Right cardiac atrium (tissue), 5 donors: ENCODE measurements around the gene NDRG3. TPM values are rescaled to one million over a fixed set of nuclear protein-coding genes. Genes with fewer than 3 reads are reported as not detected.
"Not testable (repeated sequence)": the region's sequence is repeated elsewhere in the genome, so short reads cannot be mapped to it uniquely, and the experiment has no call there.

Source experiments
- ATAC-seq, 2 donors: fragments of 200-7000 bp; cut with Tn5 transposase; one replicate each; pipeline versions ENCODE4 v1.8.0 to v1.9.1; 2020; ENCODE audit warnings: moderate library complexity in 2 of 2, mild to moderate bottlenecking in 1 of 2
- DNase-seq, 3 donors: peaks; one replicate each; pipeline ENCODE4 v3.0.0-alpha.2; 2020
- H3K27ac ChIP-seq: one replicate; pipeline ENCODE4 v1.5.1; 2013; ENCODE audit warnings: mild to moderate bottlenecking, low read length, control low read depth, moderate library complexity
- H3K27me3 ChIP-seq: one replicate; pipeline ENCODE4 v1.6.1; 2013; ENCODE audit not compliant: control insufficient read depth, insufficient read depth
- H3K4me1 ChIP-seq: one replicate; pipeline ENCODE4 v1.6.1; 2013; ENCODE audit warnings: low read length; ENCODE audit not compliant: control insufficient read depth, insufficient read depth
- H3K4me3 ChIP-seq: one replicate; pipeline ENCODE4 v1.5.1; 2013; ENCODE audit warnings: low read length, control low read depth
- H3K9me3 ChIP-seq: one replicate; pipeline ENCODE4 v1.6.1; 2013; ENCODE audit warnings: low read length; ENCODE audit not compliant: control insufficient read depth
- whole genome bisulfite sequencing: extraction: QIAGEN DNeasy Blood & Tissue Kit; methylation state at CpG from one replicate; pipeline ENCODE4 v1.1.7; 2013; 5-methylcytosine and 5-hydroxymethylcytosine counted together
- intact Hi-C, 4 donors: fragments of 100-400 bp; cut with DNase I; formaldehyde crosslinking; loops; one replicate each; pipeline versions ENCODE4 v1.11.0 to v1.14.0; 2022 to 2023
- polyA plus RNA-seq: library from polyadenylated mRNA; stranded (reverse); fragments of 200-250 nt; gene quantifications from one replicate; pipeline ENCODE4 v1.2.3, GENCODE V29; 2013
- total RNA-seq, 4 donors: library from RNA; stranded (reverse); fragmentation: NEBNext Ultra II Directional; extraction: Animal tissue kit (Norgen Biotek cat#: 25700); gene quantifications; one replicate each; pipeline ENCODE4 v1.2.1, GENCODE V29; 2021
- donor health status: healthy with polysubstance abuse.
- donor health status: DM: no; HTN: yes; CAD: no.
- donor health status: DM: no; HTN: no; CAD: no.
- donor health status: DM: no; HTN: yes; CAD: no; lungs with severe emphysema.
- donor health status: DM: yes; HTN: yes; CAD: no.

Gene NDRG3
- total and polyA plus RNA-seq, 5 donors: 25.5 to 40.7 (median 31.0) TPM

DNA sequence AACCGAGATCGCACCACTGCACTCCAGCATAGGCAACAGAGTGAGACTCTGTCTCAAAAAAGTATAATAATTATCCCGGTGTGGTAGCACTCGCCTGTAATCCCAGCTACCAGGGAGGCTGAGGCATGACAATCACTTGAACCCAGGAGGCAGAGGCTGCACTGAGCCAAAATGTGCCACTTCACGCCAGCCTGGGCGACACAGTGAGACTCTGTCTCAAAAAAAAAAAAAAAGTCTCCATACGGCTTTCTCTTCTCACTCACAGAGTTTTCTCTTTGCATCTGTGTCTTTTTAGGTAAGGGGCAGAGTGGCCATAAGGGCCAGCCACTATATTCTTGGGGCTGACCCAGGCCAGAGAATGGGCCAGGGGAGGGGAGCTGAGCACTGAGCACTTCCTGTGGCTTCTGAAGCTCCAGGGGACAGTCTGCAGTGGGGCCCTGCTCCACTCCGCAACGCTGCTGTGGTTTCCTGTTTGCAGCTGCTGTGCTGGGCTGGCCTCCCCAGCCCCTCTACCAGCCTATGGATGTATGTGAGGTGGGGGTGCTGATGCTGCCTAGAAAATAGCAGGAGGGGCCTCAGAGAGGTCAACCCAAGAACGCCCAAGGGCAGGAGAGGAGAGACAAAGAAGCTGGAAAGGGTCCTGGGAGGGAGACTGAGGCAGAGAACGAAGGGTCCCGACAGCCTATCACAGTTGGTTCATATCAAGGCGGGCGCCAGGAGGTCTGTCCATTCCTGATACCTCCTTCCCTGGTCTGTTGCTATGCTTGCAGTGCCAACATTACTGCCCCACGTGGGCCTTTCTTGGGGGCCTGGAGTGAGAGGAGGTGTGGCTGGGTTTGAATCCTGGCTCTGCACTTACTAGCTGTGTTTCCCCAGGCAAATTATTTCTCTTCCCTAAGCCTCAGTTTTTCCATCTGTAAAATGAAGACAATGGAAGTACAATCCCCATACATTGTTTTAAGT is 115.9 kb downstream of the NDRG3 start:
- ATAC-seq (no peak), DNase-seq (peak in 1 of 3 donors; percentile 54)
- Histone ChIP-seq H3K27me3 (no peaks in the 10 kb centered on the region), H3K4me3 (no peak overlapping the region), H3K4me1 (no peaks in the 10 kb centered on the region), H3K9me3 (no peaks in the 10 kb centered on the region), H3K27ac (no peak overlapping the region)
- intact Hi-C loops: no loop called here
- 71% methylated on average over 15 of the region's 15 CpGs for WGBS

- WGBS: 92% methylated on average over 7 of the region's 7 CpGs
- ATAC-seq (no peak), DNase-seq (no peak)
- Histone ChIP-seq H3K27ac (no peak overlapping the region), H3K9me3 (no peaks in the 10 kb centered on the region), H3K4me3 (no peak overlapping the region), H3K4me1 (peaks cover 2% of the 10 kb centered on the region), H3K27me3 (no peaks in the 10 kb centered on the region)
- intact Hi-C loops: no loop called here
Observed at GRCh38 chr20:36628076-36628475, 117.8 kb downstream of the NDRG3 start.

- intact Hi-C loops: no loop called here
- no peak for DNase-seq
- Histone ChIP-seq H3K9me3 (no peaks in the 10 kb centered on the region), H3K4me3 (no peak overlapping the region), H3K27me3 (no peaks in the 10 kb centered on the region), H3K4me1 (peaks cover 2% of the 10 kb centered on the region), H3K27ac (no peak overlapping the region)
- WGBS: 63% methylated on average over 2 of the region's 2 CpGs
- ATAC-seq: no peak
Observed at GRCh38 chr20:36624944-36625324, 121.0 kb downstream of the NDRG3 start.

GRCh38 chr20:36624068-36624943 is 121.6 kb downstream of the NDRG3 start:
- ATAC-seq (peak; percentile 84 to 89), DNase-seq (peak in 2 of 3 donors; percentile 31 to 70)
- 38% methylated on average over 14 of the region's 14 CpGs for WGBS
- Histone ChIP-seq H3K4me1 (peaks cover 2% of the 10 kb centered on the region), H3K9me3 (no peaks in the 10 kb centered on the region), H3K4me3 (no peak overlapping the region), H3K27ac (peak overlapping the region; percentile 25), H3K27me3 (no peaks in the 10 kb centered on the region)
- intact Hi-C loops: no loop called here

- intact Hi-C loops: no loop called here
- H3K4me1 ChIP-seq: peaks cover 2% of the 10 kb centered on the region
- DNase-seq (no peak), ATAC-seq (no peak)
- no peaks in the 10 kb centered on the region for H3K27me3 ChIP-seq
- no peak overlapping the region for H3K4me3 ChIP-seq
- no peaks in the 10 kb centered on the region for H3K9me3 ChIP-seq
- H3K27ac ChIP-seq: no peak overlapping the region
- 93% methylated on average over 2 of the region's 2 CpGs for WGBS
Observed at GRCh38 chr20:36623444-36623843, 122.4 kb downstream of the NDRG3 start.

- Histone ChIP-seq H3K4me1 (peaks cover 2% of the 10 kb centered on the region), H3K27me3 (no peaks in the 10 kb centered on the region), H3K4me3 (no peak overlapping the region), H3K9me3 (no peaks in the 10 kb centered on the region), H3K27ac (no peak overlapping the region)
- WGBS: 95% methylated on average over 5 of the region's 5 CpGs
- intact Hi-C loops: no loop called here
- DNase-seq (no peak), ATAC-seq (no peak)
Observed at GRCh38 chr20:36620917-36621316, 125.0 kb downstream of the NDRG3 start.

GRCh38 chr20:36614781-36615557 is 130.9 kb downstream of the NDRG3 start:
- no peak overlapping the region for H3K27ac ChIP-seq
- DNase-seq (no peak), ATAC-seq (no peak)
- no peaks in the 10 kb centered on the region for H3K4me1 ChIP-seq
- 88% methylated on average over 14 of the region's 14 CpGs for WGBS
- no peaks in the 10 kb centered on the region for H3K27me3 ChIP-seq
- intact Hi-C loops: loop anchor here in 1 of 4 donors (5.0 kb wide), 1 partner anchor 147 kb away; no protein-coding TSS in a partner anchor
- H3K9me3 ChIP-seq: no peaks in the 10 kb centered on the region
- no peak overlapping the region for H3K4me3 ChIP-seq

DNA sequence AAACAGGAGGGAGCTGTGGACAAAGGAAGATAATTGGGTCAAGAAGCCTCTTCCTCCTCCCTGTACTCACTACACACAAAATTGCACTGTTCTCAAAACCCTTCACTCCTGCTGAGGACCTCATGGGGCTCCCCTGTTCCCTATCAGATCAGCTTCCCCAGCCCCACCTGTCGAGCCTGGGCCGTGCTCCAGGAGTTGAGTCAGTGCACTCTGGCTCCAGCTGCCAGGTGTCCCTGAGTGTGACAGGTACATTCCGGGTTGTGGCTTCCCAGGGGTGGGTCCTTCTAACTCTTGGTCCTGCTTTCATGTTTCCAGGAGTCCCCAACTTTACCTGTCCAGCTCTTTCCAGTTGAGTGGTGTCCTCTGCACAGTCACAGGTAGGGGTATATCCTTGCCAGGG is 131.9 kb downstream of the NDRG3 start:
- Histone ChIP-seq H3K27ac (no peak overlapping the region), H3K4me3 (no peak overlapping the region), H3K27me3 (no peaks in the 10 kb centered on the region), H3K9me3 (no peaks in the 10 kb centered on the region), H3K4me1 (no peaks in the 10 kb centered on the region)
- intact Hi-C loops: no loop called here
- no peak for ATAC-seq
- DNase-seq: no peak
- 81% methylated on average over 3 of the region's 3 CpGs for WGBS

- H3K4me1 ChIP-seq: peaks cover under 1% of the 10 kb centered on the region
- no peaks in the 10 kb centered on the region for H3K27me3 ChIP-seq
- ATAC-seq (no peak), DNase-seq (no peak)
- no peaks in the 10 kb centered on the region for H3K9me3 ChIP-seq
- no peak overlapping the region for H3K4me3 ChIP-seq
- 86% methylated on average over 5 of the region's 5 CpGs for WGBS
- H3K27ac ChIP-seq: no peak overlapping the region
- intact Hi-C loops: no loop called here
Observed at GRCh38 chr20:36611625-36612024, 134.3 kb downstream of the NDRG3 start.

- not testable (repeated sequence) for H3K27ac ChIP-seq, H3K4me1 ChIP-seq, DNase-seq, H3K27me3 ChIP-seq, H3K9me3 ChIP-seq, H3K4me3 ChIP-seq, ATAC-seq
- 87% methylated on average over 6 of the region's 6 CpGs for WGBS
- intact Hi-C loops: loop anchor here in 1 of 4 donors (10.0 kb wide), 1 partner anchor 136 kb away; the partner anchor contains the start of gene NDRG3
Observed at GRCh38 chr20:36608388-36608728, 137.5 kb downstream of the NDRG3 start.
